Upper lobe of right lung (tissue), 1 donor: ENCODE data around the gene DKK3. TPM values are rescaled to one million over a fixed set of nuclear protein-coding genes. Genes with fewer than 3 reads are reported as not detected.
A peak's percentile ranks its signal among the peaks of the same experiment; 100 is the strongest.

Experiments used
- ATAC-seq: fragments of 200-7000 bp; cut with Tn5 transposase; one replicate; pipeline ENCODE4 v1.9.1; 2020; ENCODE audit warnings: mild to moderate bottlenecking, moderate library complexity
- DNase-seq: peaks from one replicate; pipeline ENCODE4 v3.0.0-alpha.2; 2020
- H3K27ac ChIP-seq: fragments of 200-600 bp; one replicate; pipeline ENCODE4 v1.8.0; 2022
- H3K27me3 ChIP-seq: fragments of 200-600 bp; one replicate; pipeline ENCODE4 v1.8.0; 2022; ENCODE audit warnings: mild to moderate bottlenecking
- H3K36me3 ChIP-seq: fragments of 200-600 bp; one replicate; pipeline ENCODE4 v1.8.0; 2022
- H3K4me1 ChIP-seq: fragments of 200-600 bp; one replicate; pipeline ENCODE4 v1.8.0; 2022
- H3K4me3 ChIP-seq: fragments of 200-600 bp; one replicate; pipeline ENCODE4 v1.8.0; 2022; ENCODE audit warnings: mild to moderate bottlenecking
- H3K9me3 ChIP-seq: fragments of 200-600 bp; one replicate; pipeline ENCODE4 v1.8.0; 2022
- intact Hi-C: fragments of 100-400 bp; cut with DNase I; formaldehyde crosslinking; loops from one replicate; pipeline ENCODE4 v1.11.0; 2022
- long read RNA-seq: library from polyadenylated mRNA; unstranded; transcript quantifications from one replicate; pipeline ENCODE4 v2.0.0, GENCODE V29; 2021
- total RNA-seq: library from RNA; stranded (reverse); fragmentation: NEBNext Ultra II Directional; extraction: Animal tissue kit (Norgen Biotek cat#: 25700); gene quantifications from one replicate; pipeline ENCODE4 v1.2.1, GENCODE V29; 2021
- TF ChIP-seq, protein P1 (sequence below): fragments of 200-600 bp; IDR thresholded peaks from one replicate; pipeline ENCODE4 v1.8.0; 2022; ENCODE audit warnings: antibody characterized with exemption
- donor health status: DM: no; HTN: yes; CAD: no; lungs with severe emphysema.

The DKK3 gene
- 217 TPM for total RNA-seq
- long read RNA-seq, transcript DKK3-202 (8 exons, 2,650 nt) = minor isoform, 19 of 871 reads
- long read RNA-seq, transcript DKK3-201 (8 exons, 2,636 nt) = major isoform, 293 of 871 reads
- long read RNA-seq, partial matches to known transcripts = 487 of 871 reads
- long read RNA-seq, other reads (novel, unspliced or antisense) = 71 of 871 reads

DNA sequence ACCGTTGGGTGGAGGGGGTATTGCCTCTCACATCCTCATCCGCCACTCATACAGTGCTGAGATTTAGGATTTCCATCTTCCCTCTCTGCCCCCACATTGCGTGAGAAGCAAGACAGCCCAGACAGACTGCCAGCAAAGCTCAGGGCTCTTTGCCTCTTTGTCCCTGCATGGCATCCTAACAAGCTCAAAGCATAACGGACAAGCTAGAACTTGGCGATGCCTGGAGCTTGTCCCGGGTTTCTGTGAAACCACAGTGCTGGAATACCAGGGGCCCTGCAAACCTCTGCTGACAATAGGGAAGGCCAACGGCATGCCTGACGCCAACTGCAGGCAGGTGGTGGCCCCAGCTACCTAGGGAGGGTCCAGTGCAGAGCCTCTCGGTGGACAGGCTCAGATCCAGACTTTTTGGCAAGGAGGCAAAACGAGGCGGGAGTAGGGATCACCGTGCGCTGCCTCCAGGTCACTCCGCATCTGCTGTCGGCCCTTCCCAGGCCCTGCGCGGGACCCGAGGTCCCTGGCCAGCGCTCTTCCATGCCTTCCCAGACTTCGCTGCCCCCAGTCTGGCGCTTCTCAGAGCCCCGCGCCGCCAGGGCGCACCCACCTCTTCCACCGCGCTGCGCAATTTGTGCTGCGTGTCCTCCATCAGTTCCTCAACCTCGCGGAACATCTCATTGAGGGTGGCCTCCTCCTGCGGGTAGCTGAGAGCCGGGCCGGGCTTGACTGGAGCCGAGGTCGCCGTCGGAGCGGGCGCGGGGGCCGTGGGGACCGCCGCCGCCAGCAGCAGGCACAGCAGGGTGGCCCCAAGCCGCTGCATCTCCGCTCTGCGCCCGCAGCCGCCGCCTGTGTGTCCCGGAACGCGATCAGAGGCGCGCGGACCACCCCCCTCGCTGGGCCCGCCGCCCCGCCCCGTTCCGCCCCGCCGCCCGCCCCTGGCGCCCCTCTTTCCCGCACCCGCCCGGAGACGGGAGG is at the start of gene DKK3:
TSS of gene DKK3 (minus strand) at position 858 of the 969 bp plus-strand sequence. CDS start at position 814, 44 bp downstream.
- ATAC-seq = peak; percentile 35
- Histone ChIP-seq H3K27me3 (peaks cover 15% of the 10 kb centered on the region), H3K4me1 (no peaks in the 10 kb centered on the region), H3K36me3 (no peaks in the 10 kb centered on the region), H3K4me3 (peak within 1 kb of the TSS; percentile 57), H3K27ac (peak within 1 kb of the TSS; percentile 73), H3K9me3 (no peaks in the 10 kb centered on the region)
- intact Hi-C loops = no loop called here
- TF ChIP-seq, protein P1, sequence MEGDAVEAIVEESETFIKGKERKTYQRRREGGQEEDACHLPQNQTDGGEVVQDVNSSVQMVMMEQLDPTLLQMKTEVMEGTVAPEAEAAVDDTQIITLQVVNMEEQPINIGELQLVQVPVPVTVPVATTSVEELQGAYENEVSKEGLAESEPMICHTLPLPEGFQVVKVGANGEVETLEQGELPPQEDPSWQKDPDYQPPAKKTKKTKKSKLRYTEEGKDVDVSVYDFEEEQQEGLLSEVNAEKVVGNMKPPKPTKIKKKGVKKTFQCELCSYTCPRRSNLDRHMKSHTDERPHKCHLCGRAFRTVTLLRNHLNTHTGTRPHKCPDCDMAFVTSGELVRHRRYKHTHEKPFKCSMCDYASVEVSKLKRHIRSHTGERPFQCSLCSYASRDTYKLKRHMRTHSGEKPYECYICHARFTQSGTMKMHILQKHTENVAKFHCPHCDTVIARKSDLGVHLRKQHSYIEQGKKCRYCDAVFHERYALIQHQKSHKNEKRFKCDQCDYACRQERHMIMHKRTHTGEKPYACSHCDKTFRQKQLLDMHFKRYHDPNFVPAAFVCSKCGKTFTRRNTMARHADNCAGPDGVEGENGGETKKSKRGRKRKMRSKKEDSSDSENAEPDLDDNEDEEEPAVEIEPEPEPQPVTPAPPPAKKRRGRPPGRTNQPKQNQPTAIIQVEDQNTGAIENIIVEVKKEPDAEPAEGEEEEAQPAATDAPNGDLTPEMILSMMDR = no peak
- DNase-seq = no peak

DNA sequence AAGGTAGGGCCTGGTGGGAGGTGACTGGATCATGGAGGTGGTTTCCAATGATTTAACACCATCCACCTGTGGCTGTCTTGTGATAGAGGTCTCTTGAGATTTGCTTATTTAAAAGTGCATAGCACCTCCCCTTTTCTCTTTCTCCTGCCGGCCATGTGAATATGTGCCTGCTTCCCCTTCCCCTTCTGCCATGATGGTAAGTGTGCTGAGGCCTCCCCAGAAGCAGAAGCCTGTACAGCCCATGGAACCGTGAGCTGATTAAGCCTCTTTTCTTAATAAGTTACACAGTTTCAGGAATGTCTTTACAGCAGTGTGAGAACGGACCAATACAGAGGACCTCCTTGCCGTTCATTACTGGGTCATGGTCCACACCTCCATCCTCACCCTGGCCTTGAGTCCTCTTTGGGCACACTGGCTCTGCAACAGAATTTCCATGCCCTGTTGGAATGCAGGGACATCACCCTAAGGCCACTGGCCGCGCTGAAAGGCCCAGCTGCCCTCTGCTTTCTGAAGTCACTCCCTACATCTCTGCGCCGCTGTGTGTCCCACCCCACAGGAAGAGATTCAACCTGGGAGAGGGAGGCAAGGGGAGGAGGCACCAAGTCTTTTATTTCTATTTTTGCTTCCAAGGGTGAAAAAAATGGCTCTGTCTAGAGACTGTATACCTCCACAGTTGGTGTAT is 49.0 kb upstream of the DKK3 start:
- DNase-seq (no peak), ATAC-seq (no peak)
- no peaks in the 10 kb centered on the region for H3K36me3 ChIP-seq
- intact Hi-C loops = loop anchor here (10.0 kb wide), 1 partner anchor 57 kb away; the partner anchor contains the start of gene MICAL2
- no peak overlapping the region for H3K4me3 ChIP-seq
- no peak overlapping the region for H3K27ac ChIP-seq
- no peaks in the 10 kb centered on the region for H3K4me1 ChIP-seq
- no peaks in the 10 kb centered on the region for H3K27me3 ChIP-seq
- no peaks in the 10 kb centered on the region for H3K9me3 ChIP-seq
- TF ChIP-seq, protein P1 = no peak

DNA sequence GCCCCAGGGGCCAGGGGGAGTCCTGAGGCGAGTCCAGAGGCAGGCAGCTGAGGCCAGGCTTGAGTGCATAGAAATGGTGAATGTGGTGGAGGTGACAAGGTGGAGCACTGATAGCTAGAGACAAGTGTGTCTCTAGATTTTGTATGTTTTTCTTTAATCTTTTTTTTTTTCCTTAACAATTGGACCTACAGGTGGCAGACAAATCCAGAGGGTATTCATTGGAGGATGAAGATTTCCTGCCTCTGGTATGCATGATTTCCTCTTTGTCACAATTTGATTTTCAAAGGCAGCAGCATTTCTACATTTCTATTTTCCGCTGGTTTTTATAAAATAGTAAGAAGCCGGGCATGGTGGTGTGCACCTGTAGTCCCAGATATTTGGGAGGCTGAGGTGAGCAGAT is 47.7 kb upstream of the DKK3 start:
- DNase-seq (no peak), ATAC-seq (no peak)
- intact Hi-C loops = loop anchor here (10.0 kb wide), 1 partner anchor 59 kb away; the partner anchor contains the start of gene MICAL2
- Histone ChIP-seq H3K9me3 (no peaks in the 10 kb centered on the region), H3K27ac (no peak overlapping the region), H3K4me3 (no peak overlapping the region), H3K36me3 (no peaks in the 10 kb centered on the region), H3K27me3 (no peaks in the 10 kb centered on the region), H3K4me1 (peaks cover under 1% of the 10 kb centered on the region)
- TF ChIP-seq, protein P1 = no peak

DNA sequence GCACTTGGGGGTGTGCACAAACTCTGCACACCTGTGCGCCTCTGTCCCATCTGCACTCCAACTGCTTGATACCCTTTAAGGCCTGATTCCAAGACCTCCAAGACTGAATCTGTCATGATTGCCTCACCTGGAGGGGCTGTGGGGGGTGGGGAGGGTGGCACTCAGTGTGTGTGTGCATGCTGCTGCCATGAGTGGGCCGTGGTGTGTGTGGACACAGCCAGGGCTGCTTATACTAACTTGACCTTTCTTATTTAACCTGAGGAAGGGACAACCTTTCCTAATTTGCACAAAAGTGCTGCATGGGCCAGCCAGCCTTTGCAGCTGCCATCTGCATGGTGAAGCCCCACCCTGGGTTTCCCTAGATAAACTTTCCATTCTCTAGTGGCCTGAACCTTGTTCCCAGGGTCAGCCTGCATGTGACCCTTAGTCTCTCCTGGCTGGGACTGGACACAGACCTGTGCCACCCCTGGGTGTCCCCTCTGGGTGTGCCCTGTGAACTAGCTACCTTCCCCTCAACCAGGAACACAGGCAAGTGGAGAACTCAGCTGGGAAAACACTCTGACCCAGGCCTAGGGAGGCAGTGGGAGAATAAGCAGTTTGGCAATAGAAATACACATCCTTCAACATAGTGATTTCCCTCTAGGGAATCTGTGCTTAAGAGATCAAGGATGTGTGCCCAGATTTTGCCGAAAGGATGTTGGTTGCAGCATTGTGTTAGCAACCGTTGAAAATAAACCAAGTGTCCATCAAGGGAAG is 45.4 kb upstream of the DKK3 start:
- peaks cover 5% of the 10 kb centered on the region for H3K4me1 ChIP-seq
- H3K36me3 ChIP-seq = no peaks in the 10 kb centered on the region
- DNase-seq (no peak), ATAC-seq (no peak)
- TF ChIP-seq, protein P1 = no peak
- intact Hi-C loops = loop anchor here (5.0 to 10.0 kb wide), 2 partner anchors 61 to 224 kb away; partner anchors contain the start of gene MICAL2
- no peak overlapping the region for H3K27ac ChIP-seq
- no peaks in the 10 kb centered on the region for H3K27me3 ChIP-seq
- no peak overlapping the region for H3K4me3 ChIP-seq
- H3K9me3 ChIP-seq = no peaks in the 10 kb centered on the region
